Measurements from ENCODE around the gene SHCBP1. TPM values are rescaled to one million over a fixed set of nuclear protein-coding genes. Genes with fewer than 3 reads are reported as not detected.

SHCBP1 gene, protein sequence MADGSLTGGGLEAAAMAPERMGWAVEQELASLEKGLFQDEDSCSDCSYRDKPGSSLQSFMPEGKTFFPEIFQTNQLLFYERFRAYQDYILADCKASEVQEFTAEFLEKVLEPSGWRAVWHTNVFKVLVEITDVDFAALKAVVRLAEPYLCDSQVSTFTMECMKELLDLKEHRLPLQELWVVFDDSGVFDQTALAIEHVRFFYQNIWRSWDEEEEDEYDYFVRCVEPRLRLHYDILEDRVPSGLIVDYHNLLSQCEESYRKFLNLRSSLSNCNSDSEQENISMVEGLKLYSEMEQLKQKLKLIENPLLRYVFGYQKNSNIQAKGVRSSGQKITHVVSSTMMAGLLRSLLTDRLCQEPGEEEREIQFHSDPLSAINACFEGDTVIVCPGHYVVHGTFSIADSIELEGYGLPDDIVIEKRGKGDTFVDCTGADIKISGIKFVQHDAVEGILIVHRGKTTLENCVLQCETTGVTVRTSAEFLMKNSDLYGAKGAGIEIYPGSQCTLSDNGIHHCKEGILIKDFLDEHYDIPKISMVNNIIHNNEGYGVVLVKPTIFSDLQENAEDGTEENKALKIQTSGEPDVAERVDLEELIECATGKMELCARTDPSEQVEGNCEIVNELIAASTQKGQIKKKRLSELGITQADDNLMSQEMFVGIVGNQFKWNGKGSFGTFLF
- 7.8 and 11.9 TPM in 2 replicates for polyA plus RNA-seq

DNA sequence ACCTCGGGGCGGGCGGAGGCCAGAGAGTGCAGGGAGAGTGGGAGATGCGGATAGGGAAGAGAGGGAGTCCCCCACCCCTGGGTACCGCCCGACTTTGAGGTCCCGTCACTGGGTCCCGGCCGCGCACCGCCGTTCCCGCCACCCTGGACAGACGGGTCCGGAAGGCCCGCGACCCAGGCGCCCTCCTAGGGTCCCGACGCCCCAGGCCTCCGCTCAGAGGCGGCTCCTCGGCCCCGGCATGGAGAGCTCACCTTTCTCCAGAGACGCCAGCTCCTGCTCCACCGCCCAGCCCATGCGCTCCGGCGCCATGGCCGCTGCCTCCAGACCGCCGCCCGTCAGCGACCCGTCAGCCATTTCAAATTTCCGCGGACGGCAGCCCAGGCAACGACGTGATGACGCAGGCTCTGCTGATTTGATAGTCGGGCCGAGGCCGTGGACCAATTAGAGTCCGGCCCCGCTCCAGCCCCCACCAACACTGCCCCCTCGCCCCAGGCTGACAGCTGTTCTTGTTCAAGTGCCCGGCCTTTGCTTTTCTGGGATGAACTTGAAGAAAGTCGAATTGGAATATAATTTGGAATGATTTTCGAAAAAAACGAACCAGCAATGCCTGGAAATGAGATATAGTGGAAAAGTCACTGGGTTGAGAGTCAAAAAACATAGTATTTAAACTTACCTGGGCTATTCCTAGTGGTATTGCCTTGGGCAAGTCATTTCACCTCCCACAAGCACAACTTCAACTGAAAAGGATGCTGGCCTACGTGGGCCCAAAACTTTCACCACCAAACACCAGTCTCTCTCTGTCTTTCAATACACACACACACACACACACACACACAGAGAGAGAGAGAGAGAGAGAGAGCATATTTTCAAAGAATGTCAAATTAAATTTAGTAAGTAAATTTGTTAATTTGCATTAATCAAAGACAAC, at the start of gene SHCBP1:
Gene SHCBP1, minus strand, starts transcription at position 374 of the 928 bp plus-strand sequence. Its CDS starts 20 bp downstream, at position 354.

Other genes with a start within 250 kb of the SHCBP1 start
- gene VPS35, start 67.8 kb upstream of the SHCBP1 start, polyA plus RNA-seq = 180 and 202 TPM in 2 replicates
- 2.2 and 8.5 TPM in 2 replicates for gene ORC6, start 68.3 kb upstream of the SHCBP1 start, polyA plus RNA-seq
- 0.35 TPM in 1 of 2 replicates, not detected in the other for gene MYLK3, start 127.0 kb upstream of the SHCBP1 start, polyA plus RNA-seq
- gene C16orf87, start 209.8 kb upstream of the SHCBP1 start, polyA plus RNA-seq = 6.0 and 12.9 TPM in 2 replicates